Stimulated activated CD4-positive, alpha-beta T cell treated with anti-CD3 and anti-CD28 coated beads, TNF-alpha, amount 100 ng/mL, for 24 hours (primary cell): ENCODE data around the gene NFKB2.

Source experiments
- DNase-seq, 3 experiments: peaks; one replicate each; pipeline ENCODE4 v3.0.0-alpha.2; 2020; ENCODE audit warnings: low read depth in 3 of 3

NFKB2 gene

DNA sequence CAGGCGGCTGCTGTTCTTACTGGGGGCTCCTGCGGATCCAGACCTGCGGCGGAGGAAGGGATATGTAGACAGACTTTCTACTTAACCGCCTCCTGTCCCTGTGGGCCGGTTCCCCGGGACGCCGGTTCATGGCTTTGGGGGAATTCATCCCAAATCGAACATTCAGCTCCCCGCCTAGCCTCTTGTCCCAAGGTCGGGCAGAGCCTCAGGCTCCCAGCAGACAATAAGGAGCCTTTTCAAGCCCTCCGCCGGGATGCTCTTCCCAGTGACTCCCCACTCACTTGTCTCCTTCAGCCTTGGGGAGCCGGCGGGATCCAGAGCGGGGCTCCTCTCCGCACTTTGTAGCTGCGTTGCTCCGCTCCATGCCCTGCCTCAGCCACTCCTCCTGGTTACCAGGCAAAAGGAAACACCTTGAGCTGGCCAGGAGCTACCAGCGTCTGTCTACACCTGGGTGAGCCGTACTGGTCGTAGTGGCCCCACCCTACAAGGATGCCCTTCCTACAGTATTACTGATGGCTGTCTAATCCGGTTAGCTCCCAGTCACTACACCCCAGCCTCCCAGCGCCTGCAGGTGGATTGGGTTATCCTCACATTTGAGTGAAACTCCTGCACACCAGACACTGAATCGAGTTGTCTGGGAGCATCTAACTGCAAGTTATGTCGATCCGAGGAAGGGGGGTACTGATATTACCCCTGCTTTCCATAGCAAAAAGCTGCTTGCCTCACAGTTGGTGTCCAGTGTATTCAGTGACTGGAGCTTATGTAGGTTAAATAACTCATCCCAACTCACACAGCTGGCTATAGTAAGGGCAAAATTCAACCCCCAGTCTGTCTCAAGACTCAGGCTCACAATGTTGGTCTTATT lies 55.8 kb downstream of the NFKB2 start, which contains the start of gene C10orf95:
Gene C10orf95, minus strand, starts transcription at position 439 of the 865 bp plus-strand sequence. CDS start 450 bp downstream, outside the sequence.
- no peak for DNase-seq
